MCF 10A (cell line): Measurements from ENCODE around the gene ADAMTSL1. TPM values are rescaled to one million over a fixed set of nuclear protein-coding genes. Genes with fewer than 3 reads are reported as not detected.

Experiments
- BruUV-seq: library from RNA; stranded (reverse); fragments of 400-500 nt; replicated peaks from 2 replicates; lab custom pipeline; 2021; lab: Mats Ljungman, UMichigan
- CTCF ChIA-PET: fragments of 300-600 bp; sonication (Branson Sonifier 250); formaldehyde crosslinking; extraction: SDS; loops from one replicate; lab custom pipeline; 2021; ENCODE audit warnings: antibody characterized with exemption, inconsistent platforms; lab: Yijun Ruan, JAX
- POLR2A ChIA-PET: fragments of 300-600, 350-650 bp; sonication (Branson Sonifier 250); formaldehyde crosslinking; extraction: SDS; loops from one replicate; lab custom pipeline; 2020; ENCODE audit warnings: antibody characterized with exemption, inconsistent platforms; lab: Yijun Ruan, JAX
- DNase-seq: peaks from one replicate; pipeline ENCODE4 v3.0.0-alpha.2; 2018; ENCODE audit not compliant: unreplicated experiment
- H3K27ac Mint-ChIP-seq: one replicate; pipeline ENCODE4 v1.8.0; 2022; ENCODE audit warnings: mild to moderate bottlenecking, low read depth, mixed read lengths; ENCODE audit not compliant: unreplicated experiment
- H3K27me3 Mint-ChIP-seq: one replicate; pipeline ENCODE4 v1.8.0; 2022; ENCODE audit warnings: mixed read lengths; ENCODE audit not compliant: insufficient read depth, unreplicated experiment
- H3K36me3 Mint-ChIP-seq: one replicate; pipeline ENCODE4 v1.8.0; 2022; ENCODE audit warnings: mild to moderate bottlenecking, moderate library complexity, mixed read lengths; ENCODE audit not compliant: insufficient read depth, unreplicated experiment
- H3K4me1 Mint-ChIP-seq: one replicate; pipeline ENCODE4 v1.8.0; 2022; ENCODE audit warnings: mixed read lengths; ENCODE audit not compliant: insufficient read depth, unreplicated experiment
- H3K4me3 Mint-ChIP-seq: one replicate; pipeline ENCODE4 v1.8.0; 2022; ENCODE audit warnings: mild to moderate bottlenecking, moderate library complexity, mixed read lengths; ENCODE audit not compliant: unreplicated experiment
- H3K9me3 Mint-ChIP-seq: one replicate; pipeline ENCODE4 v1.8.0; 2022; ENCODE audit warnings: mixed read lengths; ENCODE audit not compliant: unreplicated experiment
- CTCF ChIP-seq: fragments of 200-600 bp; IDR thresholded peaks from one replicate; pipeline ENCODE4 v1.8.0; 2022; ENCODE audit warnings: antibody characterized with exemption, mild to moderate bottlenecking; ENCODE audit not compliant: unreplicated experiment
- intact Hi-C: fragments of 100-400 bp; cut with micrococcal nuclease; formaldehyde crosslinking; loops from 2 replicates; pipeline ENCODE4 v1.14.1; 2022
- total RNA-seq: library from RNA; stranded (reverse); gene quantifications from 2 replicates; pipeline ENCODE4 v1.2.3, GENCODE V29; 2022

ADAMTSL1 gene
- total RNA-seq, 1 experiment from 2014 or later, result not detected

DNA sequence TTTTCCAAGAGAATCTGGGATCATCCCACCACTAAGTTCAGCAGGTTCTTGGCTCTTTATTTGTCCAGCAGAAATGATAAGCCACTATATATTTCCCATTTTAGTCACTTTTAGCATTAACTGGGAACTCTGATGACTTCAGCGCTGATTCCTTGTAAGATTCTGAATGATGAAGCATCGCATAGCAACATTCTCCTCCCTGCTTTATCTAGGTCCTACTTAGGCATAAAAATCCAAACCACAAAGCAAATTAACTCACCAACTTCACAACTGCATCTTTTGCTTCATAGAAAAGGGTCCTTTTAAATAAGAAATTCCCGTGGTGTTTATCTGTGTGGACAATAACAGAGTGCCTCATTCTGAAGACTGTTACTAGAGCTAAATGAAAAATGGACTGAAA, 355.1 kb downstream of the ADAMTSL1 start:
- H3K4me1 Mint-ChIP-seq, result no peaks in the 10 kb centered on the region
- ChIA-PET CTCF (no interaction called here), POLR2A (no interaction called here)
- DNase-seq, result no peak
- H3K4me3 Mint-ChIP-seq, result no peak overlapping the region
- no peaks in the 10 kb centered on the region for H3K27me3 Mint-ChIP-seq
- BruUV-seq, result no TSS peak
- H3K27ac Mint-ChIP-seq, result no peak overlapping the region
- no peak for TF ChIP-seq CTCF
- H3K9me3 Mint-ChIP-seq, result no peaks in the 10 kb centered on the region
- intact Hi-C loops, result loop anchor here (10.0 kb wide), 1 partner anchor 1014 kb away; no protein-coding TSS in a partner anchor
- no peaks in the 10 kb centered on the region for H3K36me3 Mint-ChIP-seq

DNA sequence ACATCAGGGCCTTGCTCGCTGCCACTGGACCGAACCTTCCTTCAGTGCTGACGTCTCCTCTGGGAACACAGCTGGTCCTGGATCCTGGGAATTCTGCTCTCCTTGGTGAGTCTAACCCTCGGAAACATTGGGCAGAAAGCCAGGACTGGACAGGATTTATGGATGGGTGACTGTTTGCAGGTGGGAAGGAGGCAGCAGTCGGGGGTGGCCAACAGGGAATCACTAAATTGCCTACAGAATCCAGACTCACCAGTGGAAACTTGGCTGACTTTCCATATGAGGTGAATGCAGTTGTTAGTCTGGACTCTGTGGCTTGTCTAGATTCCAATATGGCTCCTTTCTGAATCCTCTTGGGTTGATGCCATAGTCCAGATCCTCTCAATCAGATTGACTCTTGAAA, 355.9 kb downstream of the ADAMTSL1 start:
- CTCF ChIA-PET, result interaction anchor here (0.5 to 0.8 kb wide), 2 partner anchors 155 to 199 kb away, joined by 3 read pairs; no protein-coding TSS in a partner anchor
- H3K4me3 Mint-ChIP-seq, result no peak overlapping the region
- no peak for TF ChIP-seq CTCF
- H3K27me3 Mint-ChIP-seq, result no peaks in the 10 kb centered on the region
- intact Hi-C loops, result loop anchor here (10.0 kb wide), 1 partner anchor 1015 kb away; no protein-coding TSS in a partner anchor
- no peaks in the 10 kb centered on the region for H3K4me1 Mint-ChIP-seq
- peak; percentile 11 for DNase-seq
- no TSS peak for BruUV-seq
- H3K9me3 Mint-ChIP-seq, result no peaks in the 10 kb centered on the region
- no peaks in the 10 kb centered on the region for H3K36me3 Mint-ChIP-seq
- POLR2A ChIA-PET, result no interaction called here
- no peak overlapping the region for H3K27ac Mint-ChIP-seq

GRCh38 chr9:18834740-18835361, 360.9 kb downstream of the ADAMTSL1 start:
- no peak for DNase-seq
- BruUV-seq, result no TSS peak
- Mint-ChIP-seq H3K9me3 (no peaks in the 10 kb centered on the region), H3K4me1 (no peaks in the 10 kb centered on the region), H3K4me3 (no peak overlapping the region), H3K27me3 (no peaks in the 10 kb centered on the region), H3K27ac (no peak overlapping the region), H3K36me3 (no peaks in the 10 kb centered on the region)
- CTCF ChIA-PET, result no interaction called here
- no peak for TF ChIP-seq CTCF
- POLR2A ChIA-PET, result no interaction called here
- intact Hi-C loops, result no loop called here

GRCh38 chr9:18837402-18837801, 363.4 kb downstream of the ADAMTSL1 start:
- no peaks in the 10 kb centered on the region for H3K4me1 Mint-ChIP-seq
- ChIA-PET CTCF (interaction anchor here (0.7 kb wide), 1 partner anchor 583 kb away, joined by 3 read pairs; no protein-coding TSS in a partner anchor), POLR2A (no interaction called here)
- no TSS peak for BruUV-seq
- intact Hi-C loops, result no loop called here
- DNase-seq, result no peak
- no peak overlapping the region for H3K27ac Mint-ChIP-seq
- H3K9me3 Mint-ChIP-seq, result no peaks in the 10 kb centered on the region
- no peak overlapping the region for H3K4me3 Mint-ChIP-seq
- H3K36me3 Mint-ChIP-seq, result no peaks in the 10 kb centered on the region
- TF ChIP-seq CTCF, result no peak
- peaks cover 5% of the 10 kb centered on the region for H3K27me3 Mint-ChIP-seq
